GM18507 (cell line): ENCODE data around the gene DYNLT1.
"Not testable (repeated sequence)": the region's sequence is repeated elsewhere in the genome, so short reads cannot be mapped to it uniquely, and the experiment has no call there.

ENCODE experiments used
- DNase-seq: peaks from one replicate; pipeline ENCODE4 v3.0.0; 2011; ENCODE audit warnings: low read depth; ENCODE audit not compliant: insufficient read length; ENCODE audit errors: extremely low spot score
- FAIRE-seq: peaks from 2 replicates; lab custom pipeline; 2011; peaks lifted over from hg19 to GRCh38; lab: Jason Lieb, UNC

DYNLT1 gene

GRCh38 chr6:158627168-158627939, 17.2 kb downstream of the DYNLT1 start:
- FAIRE-seq (no peak), DNase-seq (no peak)

DNA sequence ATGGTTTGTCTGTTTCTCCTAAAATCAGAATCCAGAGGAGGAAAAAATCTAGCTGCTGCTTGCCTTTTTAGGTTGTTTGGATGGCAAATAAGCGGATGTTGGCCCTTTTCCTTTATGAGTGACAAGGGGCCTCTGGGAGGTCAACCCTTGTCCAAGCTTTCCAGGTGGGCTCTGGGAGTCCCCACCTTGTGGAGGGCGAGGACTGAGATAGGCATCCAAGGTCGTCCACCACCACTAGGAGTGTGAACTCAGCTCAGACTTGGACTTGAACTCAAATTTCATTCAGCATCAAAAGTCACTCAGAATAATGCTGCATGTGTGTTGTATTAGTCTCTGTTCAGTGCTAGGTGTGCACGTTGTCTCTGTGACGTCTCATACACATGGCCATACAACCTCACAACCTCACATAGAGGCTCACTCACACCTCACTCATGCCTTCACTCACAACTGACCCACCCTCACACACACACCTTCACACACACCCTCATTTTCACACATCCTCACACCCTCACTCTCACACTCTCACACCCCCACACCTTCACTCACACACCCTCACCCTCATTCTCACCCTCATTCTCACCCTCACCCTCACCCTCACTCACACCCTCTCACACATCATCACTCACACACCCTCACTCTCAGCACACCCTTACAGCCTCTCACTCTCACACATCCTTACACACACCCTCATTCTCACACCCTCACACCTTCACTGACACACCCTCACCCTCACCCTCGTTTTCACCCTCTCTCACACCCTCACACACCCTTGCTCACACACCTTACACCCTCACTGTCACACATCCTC, 18.0 kb downstream of the DYNLT1 start:
- DNase-seq = no peak
- FAIRE-seq = no peak

DNA sequence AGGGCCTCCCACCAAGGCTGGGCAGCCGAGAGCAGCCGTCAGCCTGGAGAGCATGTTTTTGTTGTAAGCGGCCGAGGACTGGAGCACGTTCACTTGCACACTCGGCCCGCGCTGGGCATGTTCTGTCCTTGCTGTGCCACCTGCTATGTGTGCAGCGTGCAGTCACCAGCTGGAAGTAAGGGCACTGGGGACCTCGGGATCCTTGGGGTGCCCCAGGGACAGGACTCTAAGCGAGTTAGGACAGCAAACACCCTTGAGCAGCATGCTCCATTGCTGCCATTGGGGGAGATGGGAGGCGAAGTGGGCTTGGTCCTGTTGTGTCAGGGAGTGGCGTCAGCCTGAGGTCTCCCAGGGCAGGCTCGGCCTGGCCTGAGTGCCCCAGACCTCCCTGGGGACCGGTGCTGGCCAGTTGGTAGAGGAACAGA, 18.6 kb downstream of the DYNLT1 start:
- no peak for FAIRE-seq
- DNase-seq = no peak

GRCh38 chr6:158624684-158625682, 19.6 kb downstream of the DYNLT1 start:
- FAIRE-seq = no peak

GRCh38 chr6:158622545-158623190, 21.9 kb downstream of the DYNLT1 start:
- DNase-seq = no peak

More at GRCh38 chr6:158624684-158625682, 19.6 kb downstream of the DYNLT1 start:
- DNase-seq = no peak

DNA sequence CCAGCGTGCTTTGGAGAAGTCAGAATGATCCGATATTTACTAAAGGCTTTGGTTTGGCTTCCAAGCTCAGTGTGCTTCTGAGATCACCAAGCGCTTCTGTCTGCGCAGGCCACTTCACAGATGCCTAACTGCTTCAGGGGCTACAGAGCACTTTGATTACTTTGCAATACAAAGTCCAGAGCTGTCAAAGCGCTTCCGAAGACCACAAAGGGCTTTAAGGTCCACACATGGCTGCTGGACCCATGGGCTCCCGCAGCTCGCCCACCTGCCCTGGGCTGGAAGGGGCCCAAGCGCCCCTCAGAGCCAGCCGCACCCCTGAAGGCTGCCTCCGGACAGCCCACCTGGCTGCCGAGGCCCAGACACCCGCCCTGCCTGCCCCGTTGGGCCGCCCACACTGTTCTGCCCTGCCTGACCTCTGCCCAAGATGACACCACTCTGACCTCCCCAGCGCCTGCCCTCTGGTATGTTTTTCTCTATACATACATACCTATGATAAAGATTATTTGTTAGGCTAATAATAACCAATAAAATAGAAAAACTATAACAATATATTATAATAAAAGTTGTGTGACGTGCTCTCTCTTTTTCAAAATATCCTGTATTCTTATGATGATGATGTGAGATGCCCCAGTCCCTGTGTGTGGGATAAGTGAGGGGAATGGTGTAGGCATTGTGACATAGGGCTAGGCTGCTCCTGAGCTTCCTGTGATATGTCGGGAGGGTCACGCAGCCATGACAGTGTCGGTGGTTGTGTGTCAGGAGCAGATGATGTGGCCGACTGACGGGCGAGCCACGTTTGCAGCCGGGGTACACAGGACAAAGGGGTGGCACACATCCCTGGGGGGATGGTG, 22.6 kb downstream of the DYNLT1 start:
- DNase-seq (no peak), FAIRE-seq (no peak)

More at GRCh38 chr6:158622545-158623190, 21.9 kb downstream of the DYNLT1 start:
- peak; percentile 50 for FAIRE-seq

- FAIRE-seq (no peak), DNase-seq (no peak)
Observed at GRCh38 chr6:158620963-158621693, 23.4 kb downstream of the DYNLT1 start.

GRCh38 chr6:158619922-158620801, 24.4 kb downstream of the DYNLT1 start:
- no peak for DNase-seq
- no peak for FAIRE-seq

- not testable (repeated sequence) for FAIRE-seq, DNase-seq
Observed at GRCh38 chr6:158618289-158618688, 26.3 kb downstream of the DYNLT1 start.

- not testable (repeated sequence) for DNase-seq, FAIRE-seq
Observed at GRCh38 chr6:158614606-158615005, 29.9 kb downstream of the DYNLT1 start.

DNA sequence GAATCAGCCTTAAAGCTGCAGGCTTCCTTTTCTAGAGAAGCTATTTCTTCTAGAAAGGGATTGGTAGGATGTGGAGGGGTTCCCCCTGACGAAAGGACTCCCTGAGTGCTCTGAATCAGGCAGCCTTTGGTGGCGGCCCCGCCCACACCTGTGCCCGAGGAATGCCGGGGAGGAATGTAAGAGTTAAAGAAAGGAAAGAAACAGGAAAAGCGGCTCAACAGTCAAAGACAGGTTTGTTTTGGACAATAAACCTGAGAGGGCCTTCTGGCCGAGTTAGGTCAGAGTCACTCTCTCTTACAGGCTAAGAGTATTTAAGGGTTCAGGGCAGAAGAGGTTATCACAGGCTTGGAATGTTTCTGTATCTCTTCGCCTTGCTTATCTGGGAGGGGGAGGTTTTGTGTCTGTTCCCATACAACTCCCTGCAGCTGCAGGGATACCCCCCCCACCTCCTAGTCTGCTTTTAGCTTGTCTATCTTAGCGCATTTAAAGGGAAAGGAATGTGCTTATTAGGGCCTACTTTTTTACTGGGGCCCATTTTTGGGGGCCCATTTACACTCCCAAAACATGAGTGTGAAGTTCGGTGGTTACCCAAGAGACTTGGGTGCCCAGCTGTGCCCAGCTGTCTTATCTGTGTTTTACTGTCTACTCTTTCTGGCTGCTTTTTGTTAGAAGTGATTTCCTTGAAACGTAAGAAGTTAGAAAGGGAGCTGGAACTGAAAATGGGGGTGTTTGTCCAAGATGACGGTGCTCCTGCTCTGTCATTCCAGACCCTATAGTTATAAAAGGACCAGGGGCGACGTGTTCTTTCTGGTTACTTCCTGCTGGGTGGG, 32.8 kb downstream of the DYNLT1 start:
- FAIRE-seq = no peak
- no peak for DNase-seq

GRCh38 chr6:158611039-158611438, 33.5 kb downstream of the DYNLT1 start:
- FAIRE-seq = no peak
- no peak for DNase-seq

- no peak for DNase-seq
- no peak for FAIRE-seq
Observed at GRCh38 chr6:158610319-158610968, 34.1 kb downstream of the DYNLT1 start.

GRCh38 chr6:158609455-158610155, 34.9 kb downstream of the DYNLT1 start:
- no peak for FAIRE-seq
- DNase-seq = no peak

GRCh38 chr6:158608221-158608620, 36.3 kb downstream of the DYNLT1 start:
- no peak for FAIRE-seq

More at GRCh38 chr6:158608221-158608620, 36.3 kb downstream of the DYNLT1 start:
- DNase-seq = no peak
